HG03108 (cell line): ENCODE measurements around the gene NFIA.

ENCODE experiments used
- ATAC-seq: cut with Tn5 transposase; IDR thresholded peaks from one replicate; pipeline ENCODE4 v1.9.1; 2021; ENCODE audit warnings: moderate library complexity; ENCODE audit not compliant: unreplicated experiment

Gene NFIA

DNA sequence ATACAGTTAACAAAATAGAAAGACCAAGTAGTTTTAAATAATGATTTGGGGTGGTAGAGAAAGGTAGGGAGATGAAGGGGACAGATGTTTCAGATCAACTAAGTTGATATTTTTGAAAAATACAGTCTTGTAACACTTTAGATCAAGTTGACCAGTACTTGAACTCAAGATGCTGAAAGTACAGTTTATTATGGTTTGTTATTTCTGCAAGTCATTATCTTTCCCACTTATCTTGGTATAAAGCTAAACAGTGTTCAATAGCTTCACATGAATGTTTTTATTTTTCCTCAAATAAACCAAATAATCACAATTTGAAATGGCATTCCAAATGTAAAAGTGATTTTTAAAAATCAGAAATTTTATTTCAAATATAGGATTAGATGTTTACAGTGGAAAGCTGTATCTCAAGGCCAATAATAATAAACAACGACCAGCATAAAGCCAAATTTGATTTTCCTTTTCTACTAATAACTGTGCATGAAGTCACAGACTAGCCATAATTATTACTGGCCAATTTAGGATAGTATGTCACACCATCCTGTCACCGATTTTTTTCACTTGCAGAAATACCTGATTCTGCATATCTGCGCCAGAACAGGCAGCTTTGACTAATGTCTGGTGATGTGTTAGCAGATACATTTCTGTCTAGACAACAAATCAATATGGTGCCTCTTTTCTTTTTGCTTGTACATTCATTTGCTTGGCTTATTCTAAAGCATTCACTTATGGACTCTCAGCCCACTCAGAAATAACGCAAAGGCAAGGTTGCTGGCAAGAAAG is 322.4 kb downstream of the NFIA start:
- no peak for ATAC-seq

- no peak for ATAC-seq
These were observed 324.1 kb downstream of the NFIA start for GRCh38 chr1:61406467-61406866.

DNA sequence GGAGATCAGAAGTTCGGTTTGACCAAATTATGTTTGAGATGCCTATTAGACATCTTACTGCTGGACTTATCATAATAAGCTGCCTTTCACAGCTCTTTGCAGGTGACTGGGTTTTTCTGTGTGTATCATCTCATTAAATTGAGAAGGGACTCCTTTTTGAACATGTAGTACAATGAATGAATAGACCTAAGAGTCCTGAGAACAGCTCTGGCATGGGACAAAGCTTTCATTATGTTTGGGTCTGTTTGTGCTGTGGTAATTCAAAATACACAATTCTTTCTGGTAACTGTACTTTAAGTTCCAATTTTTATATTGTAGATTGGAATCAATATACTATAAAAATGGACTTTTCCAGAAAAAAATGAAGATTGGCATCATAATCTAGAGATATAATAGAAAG is 330.2 kb downstream of the NFIA start:
- ATAC-seq: no peak

GRCh38 chr1:61419196-61419595 is 336.8 kb downstream of the NFIA start:
- ATAC-seq: no peak

GRCh38 chr1:61419657-61420056 is 337.3 kb downstream of the NFIA start:
- ATAC-seq: no peak

GRCh38 chr1:61420243-61420642 is 337.9 kb downstream of the NFIA start:
- ATAC-seq: no peak

DNA sequence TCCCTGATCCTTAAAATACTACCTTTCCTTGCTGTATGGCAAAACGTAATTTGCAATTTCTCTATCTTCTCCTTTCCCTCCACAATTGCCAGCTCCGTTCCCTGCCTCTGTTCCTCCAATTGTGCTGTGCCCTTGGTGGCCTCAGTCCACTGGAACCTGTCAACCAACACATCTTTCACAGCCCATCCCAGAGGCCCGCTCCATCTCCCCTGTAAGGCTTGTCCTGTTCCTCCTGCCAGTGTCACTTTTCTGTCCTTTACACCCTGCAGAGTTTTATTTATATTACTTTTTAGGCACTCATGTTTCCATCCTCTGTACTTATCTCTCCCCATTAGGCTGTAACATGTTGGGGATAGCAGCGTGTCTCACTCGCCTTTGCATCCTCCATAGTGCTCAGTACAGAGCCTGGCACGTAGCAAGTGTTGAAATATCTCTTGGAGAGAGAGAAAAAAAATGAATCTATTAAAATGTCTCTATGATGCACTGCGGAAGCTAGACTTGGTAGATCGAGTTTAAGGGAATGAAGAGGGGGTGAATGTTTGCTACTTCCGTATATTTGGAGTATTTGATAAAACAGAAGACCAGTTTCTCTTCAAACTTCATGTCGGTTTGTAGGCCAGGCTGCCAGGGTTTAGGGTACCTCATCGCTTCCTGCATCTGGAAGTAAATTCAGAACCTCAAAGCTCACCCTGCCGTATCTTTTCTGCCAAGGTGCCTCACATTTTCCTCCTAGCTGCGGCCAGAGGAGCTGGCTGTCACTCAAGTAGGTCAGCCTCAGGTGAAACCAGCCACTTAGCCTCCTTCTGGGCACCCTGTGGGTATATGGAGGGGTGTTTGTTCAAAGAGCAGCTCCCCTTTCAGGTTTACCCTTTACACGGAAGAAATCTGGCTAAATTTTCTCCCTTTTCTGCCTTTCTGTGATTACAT is 338.8 kb downstream of the NFIA start:
- ATAC-seq: no peak

- no peak for ATAC-seq
These were observed 341.3 kb downstream of the NFIA start for GRCh38 chr1:61423643-61424042.

DNA sequence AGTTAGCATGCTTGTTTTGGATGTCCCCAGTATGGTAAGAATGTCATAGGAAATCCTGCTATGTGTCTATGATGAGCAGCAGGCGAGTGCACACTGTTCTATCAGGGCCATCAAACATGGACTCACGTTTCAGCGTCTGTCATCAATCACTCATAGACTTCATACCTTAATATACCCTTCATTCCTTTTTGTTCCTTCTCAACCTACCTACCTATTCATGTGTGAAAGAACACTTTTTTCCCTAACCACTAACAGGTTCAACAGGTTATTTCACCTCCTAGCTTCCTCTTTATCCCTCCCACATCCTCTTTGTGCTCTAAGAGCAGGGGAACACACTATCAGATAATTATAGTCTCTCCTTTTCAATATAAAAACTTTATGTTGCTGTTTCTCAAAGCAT is 342.0 kb downstream of the NFIA start:
- no peak for ATAC-seq

- ATAC-seq: no peak
These were observed 342.7 kb downstream of the NFIA start for GRCh38 chr1:61425040-61425439.

DNA sequence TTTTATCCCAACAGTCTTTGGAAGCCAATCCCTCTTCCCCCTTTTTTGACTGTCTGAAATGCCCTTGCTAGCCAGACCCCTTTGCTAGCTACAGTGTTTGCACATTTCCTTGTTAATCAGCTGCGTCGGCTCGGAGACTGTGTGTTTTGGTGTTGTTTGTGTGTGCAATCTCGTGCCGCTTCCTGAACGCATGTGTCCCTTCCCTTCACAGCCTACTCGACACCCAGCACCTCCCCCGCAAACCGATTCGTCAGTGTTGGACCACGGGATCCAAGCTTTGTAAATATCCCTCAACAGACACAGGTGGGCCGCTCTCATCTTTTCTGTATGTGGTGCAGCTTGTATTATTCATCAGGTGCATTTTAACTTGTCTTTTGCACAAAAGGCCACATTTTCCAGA is 343.9 kb downstream of the NFIA start:
- no peak for ATAC-seq

- no peak for ATAC-seq
These were observed 344.5 kb downstream of the NFIA start for GRCh38 chr1:61426885-61427284.

- ATAC-seq: no peak
These were observed 345.1 kb downstream of the NFIA start for GRCh38 chr1:61427510-61427909.

GRCh38 chr1:61428146-61428545 is 345.8 kb downstream of the NFIA start:
- ATAC-seq: no peak

GRCh38 chr1:61432616-61433388 is 350.4 kb downstream of the NFIA start:
- ATAC-seq: no peak

DNA sequence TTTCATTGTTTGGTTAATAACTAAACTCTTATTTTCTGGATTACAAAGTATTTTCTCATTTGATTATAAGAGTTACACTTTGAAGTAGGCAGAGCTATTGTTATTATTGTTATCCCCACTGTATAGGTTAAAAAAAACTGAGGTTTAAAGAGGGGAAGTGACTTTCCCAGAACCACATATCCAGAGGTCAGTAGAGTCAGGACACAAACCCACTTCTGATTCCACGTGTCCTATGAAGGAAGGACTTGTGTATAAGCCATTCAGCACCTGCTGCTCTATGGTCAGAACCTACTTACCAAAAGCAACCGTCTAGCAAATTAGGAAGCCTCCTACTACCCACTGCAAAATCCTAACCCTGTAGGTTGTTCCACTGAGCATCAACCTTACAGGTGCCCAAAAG is 351.3 kb downstream of the NFIA start:
- ATAC-seq: no peak

GRCh38 chr1:61434276-61434675 is 351.9 kb downstream of the NFIA start:
- ATAC-seq: no peak

GRCh38 chr1:61435226-61435625 is 352.9 kb downstream of the NFIA start:
- ATAC-seq: no peak

GRCh38 chr1:61436016-61436415 is 353.7 kb downstream of the NFIA start:
- no peak for ATAC-seq

DNA sequence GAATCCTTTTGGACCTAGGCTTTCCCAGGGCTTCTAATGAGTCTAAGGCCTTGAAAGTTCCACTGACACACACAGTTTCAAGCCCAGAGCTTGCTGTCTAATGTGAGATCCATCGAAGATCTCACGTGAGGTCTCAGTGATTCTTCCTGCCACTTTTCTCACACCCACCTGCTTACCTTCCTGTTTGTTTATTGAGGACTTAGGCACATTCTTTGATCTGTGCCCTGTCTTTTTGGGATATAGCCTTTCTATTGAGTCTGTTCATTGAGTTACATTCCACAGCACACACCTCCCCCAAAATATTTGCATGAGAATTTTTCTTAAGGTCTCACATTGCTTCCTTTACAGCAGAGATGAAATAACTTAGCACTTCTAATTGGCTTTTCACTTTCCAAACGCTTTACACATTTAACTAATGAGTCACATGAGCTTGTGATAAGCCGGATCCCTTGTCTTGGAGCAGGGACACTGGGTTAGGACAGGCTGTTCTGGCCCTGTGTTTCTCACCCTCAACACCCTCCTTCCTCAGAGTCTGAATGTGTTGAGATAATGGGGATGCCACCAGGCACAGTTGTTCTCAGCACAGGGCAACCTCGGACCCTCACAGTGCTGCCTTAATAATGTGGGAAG is 354.2 kb downstream of the NFIA start:
- ATAC-seq: no peak

DNA sequence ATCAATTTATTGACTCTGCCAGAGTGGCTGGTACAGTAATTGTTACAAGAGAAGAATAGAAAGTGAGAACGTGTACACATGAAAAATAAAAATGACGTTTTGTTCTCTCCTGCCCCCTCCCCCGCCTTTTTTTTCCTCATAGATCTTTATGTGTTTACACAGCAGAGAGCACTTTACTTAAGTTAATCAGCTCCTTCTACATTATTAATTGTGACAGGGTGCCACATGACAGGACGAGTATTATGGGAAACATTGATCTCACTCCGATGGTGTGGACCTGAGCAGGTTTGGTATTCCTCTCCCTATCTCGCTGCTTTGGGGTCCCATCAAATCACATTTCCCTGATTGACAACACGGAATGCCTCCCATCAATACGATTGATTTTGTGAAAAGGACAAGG is 356.9 kb downstream of the NFIA start:
- ATAC-seq: no peak
